NCI-H446 treated with DMSO at 0.1 percent for 48 hours (cell line): ENCODE results near the gene MYEF2.

Experiments used
- DNase-seq: peaks from one replicate; lab custom pipeline; 2025; lab: John Stamatoyannopoulos, UW

MYEF2 gene, protein sequence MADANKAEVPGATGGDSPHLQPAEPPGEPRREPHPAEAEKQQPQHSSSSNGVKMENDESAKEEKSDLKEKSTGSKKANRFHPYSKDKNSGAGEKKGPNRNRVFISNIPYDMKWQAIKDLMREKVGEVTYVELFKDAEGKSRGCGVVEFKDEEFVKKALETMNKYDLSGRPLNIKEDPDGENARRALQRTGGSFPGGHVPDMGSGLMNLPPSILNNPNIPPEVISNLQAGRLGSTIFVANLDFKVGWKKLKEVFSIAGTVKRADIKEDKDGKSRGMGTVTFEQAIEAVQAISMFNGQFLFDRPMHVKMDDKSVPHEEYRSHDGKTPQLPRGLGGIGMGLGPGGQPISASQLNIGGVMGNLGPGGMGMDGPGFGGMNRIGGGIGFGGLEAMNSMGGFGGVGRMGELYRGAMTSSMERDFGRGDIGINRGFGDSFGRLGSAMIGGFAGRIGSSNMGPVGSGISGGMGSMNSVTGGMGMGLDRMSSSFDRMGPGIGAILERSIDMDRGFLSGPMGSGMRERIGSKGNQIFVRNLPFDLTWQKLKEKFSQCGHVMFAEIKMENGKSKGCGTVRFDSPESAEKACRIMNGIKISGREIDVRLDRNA

DNA sequence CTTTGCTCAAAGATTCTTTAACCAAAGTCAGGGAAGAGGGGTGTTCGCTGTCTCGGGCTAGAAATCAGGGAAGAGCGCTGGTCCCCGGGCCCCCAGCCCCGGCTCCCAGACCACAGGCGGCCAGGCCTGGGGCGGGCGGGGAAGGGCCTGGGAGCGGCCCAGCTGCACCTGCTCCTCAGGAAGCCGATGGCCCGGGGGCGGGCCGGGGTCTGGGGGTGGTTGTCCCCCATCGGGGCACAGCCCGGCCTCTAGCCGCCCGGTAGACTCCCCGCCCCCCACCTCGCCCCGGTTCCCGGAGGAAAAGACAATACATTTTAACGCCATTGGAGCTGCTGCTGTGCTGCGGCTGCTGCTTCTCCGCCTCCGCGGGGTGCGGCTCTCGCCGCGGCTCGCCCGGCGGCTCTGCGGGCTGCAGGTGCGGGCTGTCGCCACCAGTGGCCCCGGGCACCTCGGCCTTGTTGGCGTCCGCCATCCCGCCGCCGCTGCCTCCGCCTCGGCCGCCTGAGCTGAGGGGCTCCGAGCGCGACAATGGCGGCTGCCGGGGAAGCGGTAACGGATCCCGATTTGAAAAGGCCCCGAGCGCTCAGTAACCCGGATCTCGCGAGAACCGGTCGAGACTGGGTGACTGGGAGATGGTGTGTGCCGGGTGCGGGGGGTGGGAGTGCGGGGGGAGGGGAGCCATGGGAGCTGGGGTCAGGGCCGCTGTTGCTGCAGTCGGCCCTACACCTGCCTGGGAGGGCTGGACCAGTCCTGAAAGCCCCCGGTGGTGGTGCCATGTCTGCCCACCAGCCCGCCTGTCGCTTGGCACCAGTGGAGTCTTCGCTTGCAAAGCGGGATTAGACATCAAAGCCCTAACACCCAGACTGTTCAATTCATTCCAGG is at the start of gene MYEF2:
Gene MYEF2, minus strand, starts transcription at position 530 of the 882 bp plus-strand sequence. Its CDS starts 58 bp downstream, at position 472.
- peak; percentile 56 for DNase-seq

DNA sequence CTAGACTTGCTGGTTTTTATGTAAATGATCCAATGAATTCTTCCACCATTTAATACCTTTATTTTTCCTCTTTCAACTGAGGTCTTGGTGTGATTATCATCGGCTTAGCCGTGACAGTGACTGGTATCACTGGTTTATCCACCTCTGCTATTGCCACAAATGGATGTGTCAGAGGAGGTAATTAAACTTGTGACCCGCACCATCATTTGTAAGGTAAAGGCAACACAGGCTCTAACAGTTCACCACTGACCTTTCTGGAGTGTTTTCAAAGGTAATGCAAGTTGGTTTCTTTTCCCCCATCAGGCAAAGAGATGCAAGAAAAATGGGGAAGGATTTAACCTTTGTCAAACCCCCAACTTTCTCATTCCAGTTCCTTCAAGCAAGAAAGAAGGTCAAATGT is 47.7 kb upstream of the MYEF2 start:
- DNase-seq: no peak

DNA sequence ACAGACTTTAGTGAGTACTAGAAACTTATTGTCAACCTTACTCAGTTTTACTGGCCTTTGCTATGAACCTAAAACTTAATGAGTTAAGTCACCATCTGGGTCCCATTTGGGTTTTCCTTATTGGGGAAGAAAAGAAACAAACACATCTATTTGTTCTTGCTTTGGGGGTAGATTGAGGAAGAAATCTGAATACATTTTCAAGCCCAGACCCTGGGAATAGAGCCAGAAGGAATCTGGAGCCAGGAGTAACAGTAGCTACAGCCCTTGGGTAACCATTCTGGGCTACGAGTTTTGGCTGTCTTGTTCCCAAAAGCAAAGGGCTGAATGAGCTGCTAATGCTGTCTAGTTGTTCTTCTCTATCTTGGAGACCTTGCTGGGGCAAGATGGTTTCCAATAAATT is 44.5 kb upstream of the MYEF2 start:
- peak; percentile 78 for DNase-seq

DNA sequence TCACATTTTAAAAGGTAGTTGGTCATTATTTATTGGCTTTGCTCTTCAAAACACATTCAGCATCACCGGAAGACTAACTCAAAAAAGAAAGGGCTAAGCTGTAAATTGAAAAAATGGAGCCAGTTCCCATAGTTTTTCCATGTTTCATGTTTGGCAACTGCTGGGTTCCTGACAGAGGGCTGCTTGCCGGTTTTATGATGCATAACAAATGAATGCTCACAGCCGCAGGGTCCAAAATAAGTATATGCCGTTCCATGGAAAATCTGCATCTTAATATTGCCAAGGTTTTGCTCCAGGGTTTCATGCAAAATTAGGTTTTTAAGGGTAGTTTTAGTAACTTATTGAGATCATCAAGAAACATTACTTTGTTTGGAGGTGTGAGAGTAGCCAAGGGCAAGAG is 43.8 kb upstream of the MYEF2 start:
- peak; percentile 83 for DNase-seq

DNA sequence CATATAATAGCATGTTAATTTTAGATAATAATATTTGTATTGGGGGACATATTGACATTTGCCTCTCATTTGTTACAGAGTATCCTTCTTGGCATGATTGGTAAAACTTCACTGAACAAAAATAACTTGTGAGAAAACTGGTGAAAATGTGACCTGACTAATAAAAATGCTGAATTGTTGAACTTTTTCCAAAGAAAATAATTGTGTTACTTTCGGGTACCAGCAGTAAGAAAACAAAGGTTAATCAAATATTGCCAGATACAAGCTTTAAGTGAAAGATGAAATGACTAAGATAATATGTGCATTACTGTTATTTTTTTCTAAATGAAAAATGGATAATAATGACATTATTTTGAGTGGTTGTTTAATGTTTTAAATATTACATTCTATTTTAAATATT is 43.2 kb upstream of the MYEF2 start:
- no peak for DNase-seq

DNA sequence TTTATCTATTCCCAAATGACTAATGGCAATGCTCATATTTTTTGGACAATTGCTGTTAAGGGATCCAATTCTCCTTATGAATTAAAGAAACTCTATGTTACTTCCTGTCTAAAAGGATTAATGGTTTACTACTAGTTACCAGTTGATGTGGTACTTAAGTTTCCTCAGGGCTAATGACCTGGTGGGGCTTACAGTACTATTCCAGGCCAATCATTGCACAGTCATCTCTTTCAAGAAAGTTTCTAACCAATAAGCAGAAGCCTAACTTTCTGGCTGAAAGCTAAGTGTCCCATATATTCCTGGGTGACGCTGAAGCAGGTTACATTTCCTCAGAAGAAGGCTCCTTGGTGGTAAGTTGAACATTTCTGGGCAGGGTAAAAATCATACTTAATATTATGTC is 27.9 kb upstream of the MYEF2 start, which contains the start of gene SLC12A1:
Gene SLC12A1, plus strand, starts transcription at position 322 of the 400 bp plus-strand sequence. CDS start 1,418 bp downstream, outside the sequence.
- DNase-seq: no peak

DNA sequence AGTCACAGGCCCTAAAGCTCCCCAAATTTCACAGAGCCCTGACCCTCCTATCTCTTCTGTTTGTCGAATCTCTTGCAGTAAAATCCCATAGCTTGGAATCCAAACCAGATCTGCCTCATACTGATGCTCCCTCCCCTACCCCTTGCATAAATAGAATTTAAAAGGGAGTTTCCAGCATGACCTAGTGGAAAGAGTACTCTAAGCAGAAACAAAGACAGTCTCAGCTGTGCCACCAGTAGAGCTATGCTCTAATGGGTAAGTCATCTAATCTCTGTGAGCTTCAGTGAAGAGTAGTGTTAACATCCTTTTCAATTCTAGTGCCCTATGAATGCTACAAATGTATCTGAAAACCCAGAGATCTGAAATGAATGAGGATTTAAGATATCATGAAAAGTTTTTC is 24.0 kb upstream of the MYEF2 start:
- no peak for DNase-seq

DNA sequence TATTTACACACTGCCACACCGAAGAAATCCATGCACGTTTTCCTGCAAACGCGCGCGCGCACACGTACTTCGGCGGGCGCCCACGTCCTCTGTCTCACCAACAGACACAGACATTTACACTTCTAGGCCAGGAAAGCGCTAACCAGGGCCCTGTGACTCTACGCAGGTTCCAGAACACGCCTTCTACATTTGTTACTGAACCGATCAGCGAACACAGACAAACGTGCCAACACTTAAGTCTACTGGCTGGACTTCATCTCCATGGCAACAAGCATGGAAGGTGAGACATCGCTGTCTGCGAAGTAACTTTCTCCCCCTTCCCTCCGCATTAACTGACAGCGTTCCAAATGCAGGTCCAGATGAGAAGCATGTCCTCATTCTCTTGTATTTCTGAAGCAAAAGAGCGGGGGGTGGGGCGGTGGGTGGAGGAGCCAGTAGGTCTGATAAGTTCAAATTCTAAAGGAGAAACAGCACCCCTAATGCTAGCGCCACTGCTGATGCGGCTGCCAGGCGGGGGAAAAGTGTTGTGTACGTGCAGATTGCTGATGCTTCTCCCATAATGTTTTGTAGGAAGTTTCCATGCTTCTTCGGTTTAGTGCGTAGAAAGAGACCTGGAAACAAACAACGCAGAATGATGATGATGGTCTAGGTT is 13.6 kb upstream of the MYEF2 start, which contains the start of gene CTXN2:
Gene CTXN2, plus strand, starts transcription at position 92 of the 652 bp plus-strand sequence. CDS start 9,636 bp downstream, outside the sequence.
- DNase-seq: peak; percentile 7

DNA sequence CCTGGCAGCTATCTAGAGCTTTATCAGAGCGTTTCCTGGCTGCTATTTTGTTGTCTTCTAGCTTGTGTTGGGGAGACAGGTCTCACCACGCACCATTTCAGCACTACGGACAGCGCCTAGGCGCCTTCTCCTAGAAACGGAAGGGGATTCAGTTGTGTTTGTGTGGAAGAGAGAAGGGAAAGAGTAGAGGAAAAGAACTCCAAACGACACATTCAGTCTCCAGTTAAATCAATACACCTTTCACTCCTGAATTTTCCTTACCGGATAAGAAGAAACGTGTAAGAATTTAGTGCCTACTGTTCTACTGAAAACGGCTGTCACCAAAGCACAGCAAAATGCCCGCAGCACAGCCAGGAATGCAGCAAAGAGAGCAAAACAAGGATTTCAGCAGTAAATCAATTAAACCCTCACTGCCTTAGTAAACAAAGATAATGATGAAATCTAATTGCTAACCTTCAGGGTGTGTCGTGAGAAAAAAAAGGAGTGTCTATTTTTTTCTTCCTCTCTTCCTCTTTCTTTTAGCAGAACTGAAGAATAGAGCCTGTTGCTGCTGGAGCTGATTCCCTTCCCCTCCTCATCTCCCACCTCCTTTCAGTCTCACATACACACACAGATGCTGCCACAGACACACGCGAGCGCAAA is 13.0 kb upstream of the MYEF2 start:
- no peak for DNase-seq

DNA sequence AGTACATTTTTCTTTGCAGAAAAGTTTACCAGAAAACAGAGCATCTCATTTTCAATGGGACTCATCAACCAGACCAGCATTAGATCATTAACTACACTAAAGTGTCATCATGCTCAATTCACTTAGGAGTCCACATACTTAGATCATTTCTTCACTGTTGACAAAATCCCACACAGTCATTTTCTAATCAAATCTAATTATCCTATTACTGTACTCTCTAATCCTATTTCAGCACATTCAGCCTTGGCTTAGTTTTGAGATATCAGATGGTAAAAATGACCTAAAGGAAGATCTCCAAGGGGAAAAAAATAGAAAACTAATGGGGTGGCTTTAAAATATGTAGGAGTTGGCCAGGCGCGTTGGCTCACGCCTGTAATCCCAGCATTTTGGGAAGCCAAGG is 8.2 kb upstream of the MYEF2 start:
- DNase-seq: no peak

DNA sequence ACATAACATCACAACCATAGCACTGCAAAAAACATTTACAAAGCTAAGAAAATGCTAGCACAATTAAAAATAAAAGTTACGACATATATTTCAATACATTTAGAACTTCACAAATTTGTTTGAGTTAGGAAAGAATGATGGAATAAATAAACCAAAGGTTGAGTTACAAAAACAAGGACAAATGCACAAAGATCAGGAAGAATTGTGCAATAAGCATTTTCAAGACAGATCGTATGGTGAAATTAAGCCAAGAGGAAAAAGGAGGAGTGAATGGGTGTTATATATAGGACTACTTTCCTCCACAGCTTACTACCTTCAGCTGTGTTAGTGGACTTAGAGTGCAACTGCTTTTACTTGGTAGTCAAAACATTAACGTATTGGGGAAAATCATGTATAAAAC is 7.4 kb upstream of the MYEF2 start:
- DNase-seq: no peak

DNA sequence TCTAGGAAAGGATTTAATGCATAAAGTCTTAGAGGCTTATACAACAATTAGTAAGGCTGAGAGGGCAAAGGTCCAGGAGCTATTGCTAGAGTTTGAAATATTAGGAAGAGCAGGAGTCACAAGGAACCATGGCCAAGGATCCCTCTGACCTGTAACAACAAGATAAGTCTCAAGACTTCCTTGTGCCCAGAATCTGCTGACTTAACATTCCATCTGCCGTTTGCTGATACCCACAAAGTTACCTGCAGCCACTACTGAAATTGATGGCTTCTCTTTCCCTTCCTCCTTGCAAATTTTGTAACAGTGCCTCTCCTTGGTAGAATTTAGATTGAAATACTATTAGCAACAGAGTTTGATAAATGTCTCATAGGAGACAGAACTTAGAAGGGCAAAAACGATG is 4.7 kb upstream of the MYEF2 start:
- DNase-seq: no peak

DNA sequence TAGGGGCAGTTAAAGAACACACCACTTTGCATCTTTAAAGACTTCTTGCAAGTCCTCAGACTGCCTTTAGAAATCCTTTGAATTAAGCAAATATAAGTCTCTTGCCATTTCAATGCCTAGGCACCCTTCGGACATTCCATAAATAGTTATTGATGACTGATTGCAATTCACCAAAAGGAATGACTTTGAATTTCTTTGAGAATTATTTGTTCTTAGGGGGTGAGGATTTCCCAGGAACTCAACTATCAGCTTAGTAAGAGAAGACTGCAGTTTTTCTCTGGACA is 495 bp upstream of the MYEF2 start:
- no peak for DNase-seq

DNA sequence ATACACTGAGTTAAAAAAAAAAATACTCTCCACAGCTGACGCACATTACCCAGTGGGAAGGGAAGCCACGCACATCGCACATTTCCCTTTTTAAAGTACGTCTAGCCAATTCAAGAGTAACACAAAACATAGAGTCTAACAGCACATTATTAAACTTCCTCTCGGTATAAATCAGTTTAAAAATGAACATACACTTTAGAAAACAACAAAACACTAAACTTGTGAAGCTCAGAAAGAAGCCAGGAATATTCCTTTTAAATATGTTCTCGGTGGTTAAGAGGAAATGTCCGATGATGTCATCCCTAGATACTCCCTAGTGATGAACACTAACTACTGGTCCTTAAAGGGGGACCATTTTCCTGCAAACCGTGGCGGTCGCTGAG is 721 bp downstream of the MYEF2 start:
- DNase-seq: peak; percentile 38

DNA sequence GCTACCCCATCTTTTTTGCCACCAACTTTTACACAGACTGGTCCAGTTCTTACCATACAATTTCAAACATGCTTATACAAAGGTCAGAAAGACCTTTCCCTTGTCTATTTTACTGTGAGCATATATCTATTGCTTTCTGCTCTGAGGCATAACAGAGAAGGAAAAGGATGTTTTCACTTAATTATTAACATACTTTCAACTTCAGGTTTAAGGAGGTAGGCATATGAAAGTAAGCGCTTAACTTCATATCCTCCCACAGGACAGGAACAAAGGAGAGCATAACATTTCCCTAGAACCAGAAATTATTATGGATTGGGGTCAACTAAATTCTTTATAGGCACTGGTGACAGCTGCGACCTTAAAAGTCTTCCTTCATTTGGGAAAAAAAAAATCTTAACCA is 1.1 kb downstream of the MYEF2 start:
- DNase-seq: no peak

DNA sequence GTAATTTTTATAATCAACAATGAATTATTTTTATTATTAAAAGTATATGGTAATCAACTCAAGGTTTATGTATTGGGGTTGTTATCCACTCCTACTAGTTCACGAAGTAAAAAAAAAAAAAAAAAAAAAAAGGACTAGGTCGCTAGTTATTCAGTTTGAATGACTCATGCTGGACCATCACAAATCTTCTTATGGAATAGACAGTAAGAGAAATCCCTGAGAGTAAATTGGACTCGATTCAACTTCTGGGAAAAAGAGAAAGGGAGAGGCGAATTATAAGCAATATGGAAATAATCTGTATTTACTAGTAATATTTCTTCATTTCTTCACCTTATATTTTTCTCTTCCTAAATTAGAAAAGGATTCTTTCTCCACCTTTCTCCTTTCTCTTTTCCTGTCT is 2.0 kb downstream of the MYEF2 start:
- DNase-seq: peak; percentile 75

DNA sequence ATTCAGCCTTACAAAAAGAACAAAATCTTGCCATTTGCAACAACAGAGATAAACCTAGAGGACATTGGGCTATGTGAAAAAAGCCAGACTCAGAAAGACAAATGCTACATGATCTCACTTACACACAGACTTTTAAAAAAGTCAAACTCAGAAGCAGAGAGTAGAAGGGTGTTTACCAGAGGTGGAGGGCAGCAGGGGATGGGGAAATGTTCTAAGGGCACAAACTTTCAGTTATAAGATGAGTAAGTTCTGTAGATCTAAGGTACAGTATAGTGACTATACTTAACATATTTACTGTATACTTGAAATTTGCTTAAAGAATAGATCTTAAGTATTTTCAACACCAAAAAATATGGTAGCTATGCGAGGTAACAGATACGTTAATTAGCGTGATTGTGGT is 3.0 kb downstream of the MYEF2 start:
- no peak for DNase-seq

DNA sequence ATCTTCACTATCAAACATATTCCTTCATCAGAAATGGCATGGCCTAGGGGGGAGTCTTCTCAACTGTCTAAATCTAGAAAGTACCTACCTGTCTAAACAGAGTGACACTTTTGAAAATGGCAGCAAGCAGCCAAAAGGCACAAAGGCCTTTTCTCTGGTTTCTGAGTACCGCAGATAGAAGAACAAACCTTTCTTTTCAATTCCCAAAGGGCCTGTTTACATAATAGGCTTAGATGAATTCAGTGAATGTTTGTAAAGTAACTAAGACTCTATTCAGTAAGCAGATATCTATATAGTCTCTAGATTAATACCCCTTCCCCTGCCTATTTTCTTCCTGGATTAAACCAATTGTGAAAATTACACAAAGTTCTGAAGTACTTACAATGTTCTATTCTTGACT is 7.1 kb downstream of the MYEF2 start:
- no peak for DNase-seq

DNA sequence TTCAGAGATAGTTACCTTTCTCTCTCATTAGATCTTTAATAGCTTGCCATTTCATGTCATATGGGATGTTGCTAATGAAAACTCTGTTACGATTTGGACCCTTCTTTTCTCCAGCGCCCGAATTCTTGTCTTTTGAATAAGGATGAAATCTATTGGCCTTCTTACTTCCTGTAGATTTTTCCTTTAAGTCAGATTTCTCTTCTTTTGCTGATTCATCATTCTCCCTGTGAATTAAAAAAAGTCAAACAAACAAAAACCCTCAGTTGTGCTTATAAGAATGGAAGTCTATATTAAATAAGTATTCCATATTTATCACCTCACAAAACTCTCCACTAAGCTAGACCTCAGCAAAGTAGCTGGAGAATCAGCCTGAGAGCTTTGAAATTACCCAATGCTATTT is 9.5 kb downstream of the MYEF2 start:
- DNase-seq: no peak

DNA sequence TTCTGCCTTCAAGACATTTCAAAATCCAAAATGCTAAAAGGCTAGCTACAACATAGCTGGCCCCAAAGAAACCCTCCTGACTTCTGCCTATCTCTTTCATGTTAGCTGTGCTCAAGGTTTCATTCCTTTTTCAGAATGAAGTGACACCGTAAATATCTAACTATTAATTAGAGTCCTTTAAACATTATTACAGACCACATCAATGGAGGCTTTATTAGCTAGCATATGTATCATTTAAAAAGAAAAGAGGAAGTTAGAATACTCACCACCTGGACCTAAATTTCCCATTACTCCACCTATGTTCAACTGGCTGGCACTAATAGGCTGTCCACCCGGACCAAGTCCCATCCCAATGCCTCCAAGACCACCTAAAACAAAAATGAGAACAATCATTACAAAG is 24.6 kb downstream of the MYEF2 start:
- no peak for DNase-seq

DNA sequence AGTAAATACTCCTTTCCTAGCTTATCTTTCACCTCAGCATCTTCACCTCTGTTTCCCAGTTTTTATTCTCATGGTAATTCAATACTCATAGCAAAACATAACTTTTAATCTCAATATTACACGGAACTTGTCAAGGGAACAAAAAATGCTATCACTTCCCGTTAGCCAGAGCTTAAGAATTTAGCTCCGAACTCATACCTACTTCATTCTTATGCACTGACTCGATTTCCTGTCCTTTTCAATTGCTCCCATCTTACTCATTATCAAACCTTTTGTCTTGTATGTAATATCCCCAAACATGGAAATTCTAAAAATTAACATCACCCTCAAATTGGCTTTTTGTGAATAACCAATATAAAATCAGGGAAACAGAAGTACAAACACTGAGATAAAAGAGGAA is 28.2 kb downstream of the MYEF2 start:
- DNase-seq: no peak

DNA sequence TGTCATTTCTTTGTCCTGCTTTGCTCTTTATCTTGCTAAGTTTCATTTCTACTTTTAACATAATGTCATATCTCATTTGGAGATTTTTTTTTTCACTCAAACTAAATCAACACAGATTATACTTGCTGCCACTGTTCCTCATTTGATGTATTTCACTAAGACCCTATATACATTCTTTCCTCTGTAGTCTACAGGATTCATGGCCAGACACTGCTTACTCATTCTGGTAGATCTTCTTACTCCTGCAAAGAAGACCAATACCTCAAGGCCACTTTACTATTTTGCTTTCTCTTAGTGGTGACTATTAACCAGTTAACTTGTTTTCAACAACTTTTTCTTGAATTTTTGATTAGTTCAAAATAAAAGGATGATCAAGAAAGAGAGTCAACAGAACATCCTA is 30.7 kb downstream of the MYEF2 start:
- DNase-seq: no peak
